GM12872 (cell line): ENCODE data around the gene ECT2.

Experiments
- TF ChIP-seq, protein P1 (sequence below): IDR thresholded peaks from 3 replicates; pipeline ENCODE4 v1.5.1; 2011; ENCODE audit warnings: low read depth, mild to moderate bottlenecking, low read length, moderate library complexity; ENCODE audit not compliant: insufficient read depth

The ECT2 gene

DNA sequence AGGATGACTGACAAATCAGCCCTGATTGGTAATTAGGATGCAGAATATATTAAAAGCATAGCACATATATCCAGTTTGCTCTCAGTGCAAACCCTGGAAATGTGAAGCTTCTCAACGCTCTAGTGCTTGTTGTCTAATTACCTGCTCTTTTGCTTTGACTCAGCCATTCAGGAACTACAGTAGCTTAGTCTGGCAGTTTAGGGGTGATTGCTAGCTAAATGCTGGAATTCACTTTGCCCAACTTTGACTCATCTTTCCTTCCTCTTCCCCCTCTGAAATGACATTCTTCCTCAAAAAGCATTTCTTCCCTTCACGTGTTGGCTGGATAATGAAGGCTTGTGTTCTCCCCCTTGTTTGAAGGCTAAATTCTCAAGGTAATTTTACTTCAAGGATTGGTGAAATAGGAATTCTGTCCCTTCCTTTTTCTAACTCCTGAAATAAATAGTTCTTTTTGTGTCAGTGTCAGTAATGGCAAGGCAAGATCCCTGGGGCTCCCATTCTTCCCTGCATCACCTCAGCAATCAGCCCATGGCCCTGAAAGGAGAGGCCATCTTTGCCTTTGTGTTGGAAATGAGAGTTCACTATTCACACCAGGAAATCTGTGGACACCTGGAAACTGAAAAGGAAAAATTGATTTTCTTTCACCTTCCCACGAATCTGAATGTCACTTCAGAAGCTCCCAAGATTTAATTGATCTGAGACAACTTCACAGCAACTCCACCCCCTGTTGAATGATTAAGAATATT is 103.6 kb downstream of the ECT2 start:
- TF ChIP-seq, protein P1, sequence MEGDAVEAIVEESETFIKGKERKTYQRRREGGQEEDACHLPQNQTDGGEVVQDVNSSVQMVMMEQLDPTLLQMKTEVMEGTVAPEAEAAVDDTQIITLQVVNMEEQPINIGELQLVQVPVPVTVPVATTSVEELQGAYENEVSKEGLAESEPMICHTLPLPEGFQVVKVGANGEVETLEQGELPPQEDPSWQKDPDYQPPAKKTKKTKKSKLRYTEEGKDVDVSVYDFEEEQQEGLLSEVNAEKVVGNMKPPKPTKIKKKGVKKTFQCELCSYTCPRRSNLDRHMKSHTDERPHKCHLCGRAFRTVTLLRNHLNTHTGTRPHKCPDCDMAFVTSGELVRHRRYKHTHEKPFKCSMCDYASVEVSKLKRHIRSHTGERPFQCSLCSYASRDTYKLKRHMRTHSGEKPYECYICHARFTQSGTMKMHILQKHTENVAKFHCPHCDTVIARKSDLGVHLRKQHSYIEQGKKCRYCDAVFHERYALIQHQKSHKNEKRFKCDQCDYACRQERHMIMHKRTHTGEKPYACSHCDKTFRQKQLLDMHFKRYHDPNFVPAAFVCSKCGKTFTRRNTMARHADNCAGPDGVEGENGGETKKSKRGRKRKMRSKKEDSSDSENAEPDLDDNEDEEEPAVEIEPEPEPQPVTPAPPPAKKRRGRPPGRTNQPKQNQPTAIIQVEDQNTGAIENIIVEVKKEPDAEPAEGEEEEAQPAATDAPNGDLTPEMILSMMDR: no peak

DNA sequence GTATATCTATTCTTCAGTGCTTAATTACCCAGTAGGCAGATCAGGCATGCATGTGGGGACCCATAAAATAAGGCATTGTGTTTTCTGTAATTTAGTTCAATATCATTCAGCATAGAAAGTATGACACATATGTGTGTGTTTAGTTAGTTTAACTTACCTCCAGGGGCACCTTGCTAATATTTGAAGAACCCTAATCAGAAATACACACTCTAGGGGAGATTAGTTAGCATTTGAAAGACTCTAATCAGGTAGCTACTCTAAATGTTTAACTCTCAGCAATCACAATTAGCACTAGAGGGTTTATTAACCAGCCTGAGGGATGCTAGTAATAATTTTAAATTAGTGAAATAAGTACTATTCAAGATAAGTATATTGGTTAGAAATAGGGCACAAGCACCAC is 104.5 kb downstream of the ECT2 start:
- TF ChIP-seq, protein P1: no peak

DNA sequence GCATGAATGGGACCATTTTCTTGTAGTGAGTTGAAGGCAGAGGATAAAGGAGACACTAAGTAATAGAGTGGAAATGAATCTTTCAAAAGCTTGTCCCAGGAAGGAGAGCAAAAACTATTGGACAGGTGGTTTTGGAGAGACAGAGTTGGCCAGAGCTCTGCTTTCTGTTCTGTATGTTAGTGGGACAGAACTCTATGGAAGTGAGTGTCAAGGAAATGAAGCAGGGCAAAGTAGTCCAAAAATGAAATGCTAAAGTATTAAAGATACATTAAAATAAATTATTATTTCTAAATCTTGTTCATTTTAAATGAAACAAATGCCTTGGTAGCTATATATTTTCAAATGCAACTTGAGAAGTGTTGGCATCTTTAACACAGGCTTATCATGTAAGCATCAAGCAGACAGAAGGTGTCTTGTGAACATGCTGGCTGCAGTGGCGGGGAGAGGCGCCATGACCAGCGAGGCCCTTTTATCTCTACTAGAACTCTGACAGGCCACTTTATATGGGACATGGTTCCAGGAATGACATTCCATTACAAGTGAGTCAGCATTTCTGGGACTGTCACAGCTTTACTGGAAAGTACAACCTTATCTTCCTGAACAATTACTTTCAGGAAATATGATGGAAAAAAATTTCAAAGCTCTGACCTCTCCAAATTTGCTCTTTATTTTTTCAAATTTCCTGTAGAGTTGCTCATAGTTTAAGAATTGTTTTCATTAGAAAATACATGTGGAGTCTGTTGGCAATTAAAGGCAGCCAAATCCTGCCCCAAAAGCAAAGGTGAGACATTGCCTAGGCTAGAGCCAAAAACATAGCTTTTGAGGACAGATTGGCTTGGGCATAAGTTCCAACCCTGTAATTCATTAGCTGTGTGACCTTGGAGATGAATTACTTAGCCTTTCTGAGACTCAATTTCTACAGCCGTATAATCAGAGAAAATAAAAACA is 106.5 kb downstream of the ECT2 start:
- TF ChIP-seq, protein P1: no peak

DNA sequence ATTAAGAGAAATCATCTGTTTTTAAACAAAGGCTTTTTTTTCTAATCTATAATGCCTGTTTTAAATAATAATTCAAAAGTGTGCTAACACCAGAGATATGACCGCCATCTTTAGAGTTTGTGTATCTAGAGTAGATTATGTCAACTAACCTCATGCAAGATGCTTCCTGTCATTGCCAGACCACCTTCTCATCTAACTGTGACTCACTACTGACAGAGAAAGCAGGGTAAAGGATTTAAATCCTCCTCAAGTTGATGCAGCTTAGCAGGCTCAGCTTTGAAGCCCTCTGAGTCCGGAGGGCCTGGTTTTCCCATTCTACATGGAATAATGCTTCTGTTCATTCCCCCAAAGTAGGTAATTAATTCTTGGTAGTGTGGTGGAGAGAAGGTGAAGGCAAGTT is 108.5 kb downstream of the ECT2 start:
- TF ChIP-seq, protein P1: no peak

DNA sequence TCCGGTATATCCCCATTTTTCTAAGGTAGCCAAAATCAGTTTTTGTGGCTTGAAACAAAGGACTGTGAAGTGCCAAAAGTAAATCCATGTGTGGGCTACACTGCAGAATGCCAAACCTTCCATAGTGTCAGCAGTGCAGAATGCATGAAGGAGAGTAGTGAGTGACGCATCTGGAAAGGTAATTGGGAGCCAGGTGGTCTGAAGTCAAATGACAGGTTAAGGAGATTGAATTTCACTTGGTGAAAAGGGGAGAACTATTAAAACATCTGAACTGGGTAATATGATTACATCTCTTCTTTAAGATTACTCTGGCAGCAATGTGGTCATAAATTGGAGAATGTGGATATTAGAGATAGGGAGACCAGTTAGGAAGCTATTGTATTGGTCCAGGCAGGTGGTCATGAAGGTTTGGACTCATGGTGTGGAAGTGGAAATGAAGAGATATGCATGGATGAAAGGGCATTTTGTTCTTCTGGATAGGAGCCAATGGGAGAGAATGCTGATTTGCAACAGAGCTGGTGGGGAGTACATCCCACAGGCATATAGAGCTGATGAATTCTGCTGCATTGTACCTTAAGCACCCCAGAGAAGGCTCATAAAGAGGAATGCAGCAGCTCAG is 118.2 kb downstream of the ECT2 start:
- TF ChIP-seq, protein P1: no peak

DNA sequence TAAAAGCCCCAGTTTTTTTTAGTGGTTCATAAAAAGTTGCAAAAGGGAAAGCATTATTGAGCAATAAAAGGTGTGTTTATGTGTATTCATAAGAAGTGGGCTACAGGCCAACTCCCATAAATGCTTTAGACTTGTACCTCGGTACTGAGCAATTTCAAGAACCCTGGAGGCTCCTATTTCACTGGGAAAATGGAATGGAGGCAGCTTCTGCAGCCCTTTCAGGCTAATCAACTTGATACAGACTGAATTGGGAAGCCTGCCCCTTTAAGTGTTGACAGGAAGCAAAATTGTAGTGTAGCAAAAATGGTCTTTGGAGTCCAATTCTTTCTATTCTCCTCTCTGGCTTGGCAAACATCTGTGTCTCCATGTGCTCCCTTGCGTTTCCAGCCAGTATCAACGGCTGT is 118.8 kb downstream of the ECT2 start:
- TF ChIP-seq, protein P1: no peak

DNA sequence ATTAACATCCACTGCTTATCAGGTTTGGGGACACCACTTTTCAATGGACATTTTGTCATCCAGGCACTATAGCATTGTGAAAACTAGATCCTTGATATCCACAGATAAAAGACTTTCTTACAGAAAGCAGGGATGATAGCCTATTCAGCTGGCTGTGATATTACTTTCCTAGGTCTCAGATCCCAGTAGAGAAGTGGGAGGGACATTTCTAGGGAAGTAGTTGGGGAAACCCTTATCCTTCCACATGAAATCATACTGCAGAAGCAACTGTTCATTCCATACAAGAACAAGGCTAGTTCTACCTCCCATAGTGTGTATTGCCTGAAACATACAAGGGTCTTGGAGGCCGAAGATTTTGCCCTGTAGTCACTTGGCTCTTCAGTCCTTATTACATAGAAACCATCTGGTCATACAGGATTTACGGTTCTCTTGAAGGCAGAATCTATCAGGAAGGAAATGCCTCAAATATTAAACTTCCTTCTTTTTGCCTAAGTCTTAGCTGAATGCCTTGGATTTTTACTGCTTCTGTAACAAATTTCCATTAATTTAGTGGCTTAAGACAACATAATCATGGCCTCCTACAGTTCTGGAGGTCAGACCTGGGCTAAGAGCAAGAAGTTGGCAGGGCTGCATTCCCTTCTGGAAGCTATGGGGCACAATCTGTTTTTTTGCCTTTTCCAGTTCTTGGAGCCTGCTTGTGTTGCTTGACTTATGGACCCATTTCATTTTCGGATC is 119.4 kb downstream of the ECT2 start:
- TF ChIP-seq, protein P1: no peak
